ENCODE results near the gene CABP7.

GRCh38 chr22:29748248-29748893, 28.6 kb downstream of the CABP7 start:
- TF ChIP-seq POLR2A (IDR thresholded peaks at IDR 0.05) (no peak), EP300 (IDR thresholded peaks at IDR 0.05) (no peak)
